Activated T-helper 17 cell treated with anti-CD3 and anti-CD28 coated beads, Interleukin-2, amount 50 U/mL, for 72 hours (primary cell): ENCODE data around the gene ORAI3. TPM values are rescaled to one million over a fixed set of nuclear protein-coding genes. Genes with fewer than 3 reads are reported as not detected.

Experiments used
- ATAC-seq: fragments of 150-1000 bp; cut with Tn5 transposase; replicated peaks from 2 replicates; pipeline ENCODE4 v1.10.0; 2021; ENCODE audit warnings: mild to moderate bottlenecking, moderate library complexity
- H3K27ac Mint-ChIP-seq: one replicate; pipeline ENCODE4 v1.8.0; 2022; ENCODE audit warnings: mixed read lengths
- H3K27me3 Mint-ChIP-seq: one replicate; pipeline ENCODE4 v1.8.0; 2022; ENCODE audit warnings: mixed read lengths
- H3K36me3 Mint-ChIP-seq: one replicate; pipeline ENCODE4 v1.8.0; 2022; ENCODE audit warnings: low read depth, mild to moderate bottlenecking, mixed read lengths
- H3K4me1 Mint-ChIP-seq: one replicate; pipeline ENCODE4 v1.8.0; 2022; ENCODE audit warnings: mixed read lengths
- H3K4me3 Mint-ChIP-seq: one replicate; pipeline ENCODE4 v1.8.0; 2022; ENCODE audit warnings: mild to moderate bottlenecking, mixed read lengths
- H3K9me3 Mint-ChIP-seq: one replicate; pipeline ENCODE4 v1.8.0; 2022; ENCODE audit warnings: mixed read lengths
- total RNA-seq, 2 donors: library from RNA; stranded (reverse); gene quantifications; one replicate each; pipeline ENCODE4 v1.2.3, GENCODE V29; 2022

The ORAI3 gene
- total RNA-seq = 10 to 100 TPM; 12.4 to 25.8 TPM

DNA sequence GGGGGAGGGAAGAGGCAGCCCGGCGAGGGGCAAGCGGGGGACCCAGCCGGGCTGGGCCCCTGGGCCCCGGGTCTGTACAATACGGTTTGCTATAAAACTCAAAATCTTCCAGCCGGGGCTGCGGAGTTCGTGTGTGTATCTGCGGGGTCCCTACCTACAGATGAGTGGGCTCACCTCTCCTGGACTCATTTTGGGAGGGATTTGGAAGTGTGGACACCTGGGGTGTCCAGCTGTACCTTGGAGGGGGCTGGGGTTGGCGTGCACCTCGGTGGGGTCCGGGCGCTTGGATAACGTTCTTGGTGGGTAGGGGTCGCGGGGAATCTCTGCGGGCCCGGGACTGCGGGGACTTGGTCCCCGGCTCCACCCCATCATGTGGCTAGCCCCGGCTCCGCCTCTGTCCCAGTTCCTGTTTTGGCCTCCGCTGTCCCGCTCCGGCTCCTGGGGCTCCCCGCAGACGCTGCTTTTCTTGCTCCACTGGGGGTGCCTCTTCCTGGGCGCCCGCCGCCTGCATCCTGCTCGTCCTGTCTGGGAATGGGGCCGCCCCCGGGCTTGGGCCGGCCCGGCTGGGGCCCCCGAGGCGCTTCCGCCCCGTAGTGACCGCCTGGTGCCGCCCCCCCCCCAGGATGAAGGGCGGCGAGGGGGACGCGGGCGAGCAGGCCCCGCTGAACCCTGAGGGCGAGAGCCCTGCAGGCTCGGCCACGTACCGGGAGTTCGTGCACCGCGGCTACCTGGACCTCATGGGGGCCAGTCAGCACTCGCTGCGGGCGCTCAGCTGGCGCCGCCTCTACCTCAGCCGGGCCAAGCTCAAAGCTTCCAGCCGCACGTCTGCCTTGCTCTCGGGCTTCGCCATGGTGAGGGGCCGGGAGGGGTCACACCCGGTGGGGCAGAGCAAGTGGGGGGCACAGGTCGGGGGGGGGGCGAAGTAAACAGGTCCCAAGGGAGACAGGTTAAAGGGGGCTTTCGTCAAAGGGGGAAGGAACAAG lies at the start of gene ORAI3:
Gene ORAI3, plus strand, starts transcription at position 402 of the 983 bp plus-strand sequence. Its CDS starts 222 bp downstream, at position 624.
- Mint-ChIP-seq H3K4me1 (peaks cover 5% of the 10 kb centered on the region), H3K27ac (peak within 1 kb of the TSS; percentile 92), H3K36me3 (peaks cover 31% of the 10 kb centered on the region), H3K9me3 (no peaks in the 10 kb centered on the region), H3K27me3 (no peaks in the 10 kb centered on the region), H3K4me3 (peak within 1 kb of the TSS; percentile 94)
- peak; percentile 65 for ATAC-seq

DNA sequence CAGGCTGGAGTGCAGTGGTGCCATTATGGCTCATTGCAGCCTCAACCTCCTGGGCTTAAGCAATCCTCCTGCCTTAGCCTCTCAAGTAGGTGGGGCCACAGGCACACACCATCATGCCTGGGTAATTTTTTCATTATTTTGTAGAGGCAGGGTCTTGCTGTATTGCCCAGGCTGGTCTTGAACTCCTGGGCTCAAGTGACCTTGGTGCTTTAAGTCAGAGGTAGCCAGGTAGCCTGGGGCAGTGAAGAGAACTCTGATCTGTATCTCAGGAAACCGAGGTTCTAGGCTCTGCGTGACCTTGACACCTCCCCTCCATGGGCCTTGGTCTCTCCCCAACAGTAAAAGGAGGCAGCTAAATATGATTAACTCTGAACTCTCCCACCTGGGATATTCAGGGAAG lies 49.1 kb upstream of the ORAI3 start:
- Mint-ChIP-seq H3K27me3 (no peaks in the 10 kb centered on the region), H3K36me3 (no peaks in the 10 kb centered on the region), H3K9me3 (peaks cover 4% of the 10 kb centered on the region), H3K4me1 (peaks cover 28% of the 10 kb centered on the region), H3K27ac (no peak overlapping the region), H3K4me3 (no peak overlapping the region)
- ATAC-seq = no peak

DNA sequence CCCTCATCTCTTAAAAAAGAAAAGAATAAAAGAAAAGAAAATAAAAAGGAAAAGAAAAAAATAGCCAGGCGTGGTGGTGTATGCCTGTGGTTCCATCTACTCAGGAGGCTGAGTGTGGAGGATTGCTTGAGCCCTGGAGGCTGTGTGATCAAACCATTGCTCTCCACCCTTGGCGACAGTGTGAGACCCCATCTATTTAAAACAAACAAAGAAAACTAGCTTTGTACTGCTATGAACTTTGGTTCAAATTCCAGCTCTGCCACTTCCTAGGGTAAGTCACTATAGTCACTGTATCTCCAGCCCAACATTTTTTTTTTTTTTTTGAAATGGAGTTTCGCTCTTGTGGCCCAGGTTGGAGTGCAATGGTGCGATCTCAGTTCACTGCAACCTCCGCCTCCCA lies 48.3 kb upstream of the ORAI3 start:
- H3K4me3 Mint-ChIP-seq = peak overlapping the region; percentile 55
- peaks cover 4% of the 10 kb centered on the region for H3K9me3 Mint-ChIP-seq
- no peak overlapping the region for H3K27ac Mint-ChIP-seq
- no peaks in the 10 kb centered on the region for H3K36me3 Mint-ChIP-seq
- ATAC-seq = no peak
- H3K4me1 Mint-ChIP-seq = peaks cover 25% of the 10 kb centered on the region
- no peaks in the 10 kb centered on the region for H3K27me3 Mint-ChIP-seq

DNA sequence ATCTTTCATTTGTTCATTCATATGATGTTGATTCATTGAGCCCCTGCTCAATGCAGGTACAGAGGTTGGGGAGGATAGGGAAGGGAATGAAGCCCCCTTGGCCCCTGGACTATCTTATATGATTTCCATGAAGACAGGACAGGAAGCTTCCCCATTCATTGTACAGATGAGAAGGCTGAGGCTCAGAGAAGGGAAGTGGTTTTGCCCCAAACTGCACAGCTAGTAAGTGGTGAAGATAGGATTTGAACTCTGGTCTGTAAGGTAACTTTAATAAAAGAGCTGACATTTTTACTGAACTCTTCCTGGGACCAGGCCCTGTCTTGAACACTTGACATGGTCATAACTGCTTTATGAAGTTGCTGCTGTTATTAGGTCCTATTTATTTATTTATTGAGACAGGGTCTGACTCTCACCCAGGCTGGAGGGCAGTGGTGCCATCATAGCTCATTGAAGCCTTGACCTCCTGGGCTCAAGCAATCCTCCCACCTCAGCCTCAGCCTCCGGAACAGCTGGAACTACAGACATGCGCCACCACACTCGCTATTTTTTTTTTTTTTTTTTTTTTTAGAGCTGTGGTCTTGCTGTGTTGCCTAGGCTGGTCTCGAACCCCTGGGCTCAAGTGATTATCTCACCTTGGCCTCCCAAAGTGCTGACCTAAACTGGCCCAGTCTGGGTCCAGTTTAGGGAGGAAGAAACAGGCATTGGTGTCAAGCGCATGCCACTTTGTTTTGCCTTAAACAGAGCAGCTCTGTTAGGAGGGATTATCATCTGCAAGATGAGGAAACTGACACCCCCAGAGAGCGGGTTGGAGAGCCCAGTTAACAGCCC lies 47.5 kb upstream of the ORAI3 start:
- peak overlapping the region; percentile 55 for H3K4me3 Mint-ChIP-seq
- peaks cover 4% of the 10 kb centered on the region for H3K9me3 Mint-ChIP-seq
- H3K27me3 Mint-ChIP-seq = no peaks in the 10 kb centered on the region
- H3K4me1 Mint-ChIP-seq = peaks cover 23% of the 10 kb centered on the region
- peak overlapping the region; percentile 16 for H3K27ac Mint-ChIP-seq
- ATAC-seq = no peak
- H3K36me3 Mint-ChIP-seq = no peaks in the 10 kb centered on the region

DNA sequence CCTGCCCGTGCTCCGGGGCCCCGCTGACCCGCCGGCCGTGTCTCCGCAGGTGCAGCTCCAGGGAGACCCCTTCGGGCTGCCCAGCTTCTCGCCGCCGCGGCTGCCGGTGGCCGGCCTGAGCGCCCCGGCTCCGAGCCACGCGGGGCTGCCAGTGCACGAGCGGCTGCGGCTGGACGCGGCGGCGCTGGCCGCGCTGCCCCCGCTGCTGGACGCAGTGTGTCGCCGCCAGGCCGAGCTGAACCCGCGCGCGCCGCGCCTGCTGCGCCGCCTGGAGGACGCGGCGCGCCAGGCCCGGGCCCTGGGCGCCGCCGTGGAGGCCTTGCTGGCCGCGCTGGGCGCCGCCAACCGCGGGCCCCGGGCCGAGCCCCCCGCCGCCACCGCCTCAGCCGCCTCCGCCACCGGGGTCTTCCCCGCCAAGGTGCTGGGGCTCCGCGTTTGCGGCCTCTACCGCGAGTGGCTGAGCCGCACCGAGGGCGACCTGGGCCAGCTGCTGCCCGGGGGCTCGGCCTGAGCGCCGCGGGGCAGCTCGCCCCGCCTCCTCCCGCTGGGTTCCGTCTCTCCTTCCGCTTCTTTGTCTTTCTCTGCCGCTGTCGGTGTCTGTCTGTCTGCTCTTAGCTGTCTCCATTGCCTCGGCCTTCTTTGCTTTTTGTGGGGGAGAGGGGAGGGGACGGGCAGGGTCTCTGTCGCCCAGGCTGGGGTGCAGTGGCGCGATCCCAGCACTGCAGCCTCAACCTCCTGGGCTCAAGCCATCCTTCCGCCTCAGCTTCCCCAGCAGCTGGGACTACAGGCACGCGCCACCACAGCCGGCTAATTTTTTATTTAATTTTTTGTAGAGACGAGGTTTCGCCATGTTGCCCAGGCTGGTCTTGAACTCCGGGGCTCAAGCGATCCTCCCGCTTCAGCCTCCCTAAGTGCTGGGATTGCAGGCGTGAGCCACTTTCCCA lies 46.6 kb upstream of the ORAI3 start:
- H3K4me1 Mint-ChIP-seq = peaks cover 20% of the 10 kb centered on the region
- peaks cover 4% of the 10 kb centered on the region for H3K9me3 Mint-ChIP-seq
- H3K36me3 Mint-ChIP-seq = no peaks in the 10 kb centered on the region
- H3K27me3 Mint-ChIP-seq = no peaks in the 10 kb centered on the region
- H3K4me3 Mint-ChIP-seq = peak overlapping the region; percentile 84
- peak overlapping the region; percentile 90 for H3K27ac Mint-ChIP-seq
- ATAC-seq = peak; percentile 95

DNA sequence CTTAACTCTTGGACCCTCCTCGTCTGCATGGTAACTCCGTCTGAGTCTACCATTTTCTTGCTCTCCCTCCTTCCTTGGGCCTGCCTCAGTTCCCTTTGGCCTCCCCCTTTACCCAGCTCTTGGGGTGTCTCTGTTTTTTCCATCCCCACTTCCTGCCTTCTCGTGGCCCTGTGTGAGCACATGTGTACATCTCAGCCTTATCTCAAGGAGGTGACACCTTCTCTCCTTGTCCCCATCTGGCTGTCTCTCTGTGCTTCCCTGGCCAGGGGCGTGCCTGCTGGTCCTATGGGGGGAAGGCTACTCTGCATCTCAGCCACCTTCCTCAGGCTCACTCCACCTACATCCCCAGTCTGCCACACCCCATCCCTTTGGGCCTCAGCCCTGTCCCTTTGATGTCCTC lies 45.9 kb upstream of the ORAI3 start:
- H3K9me3 Mint-ChIP-seq = peaks cover 4% of the 10 kb centered on the region
- no peak for ATAC-seq
- peak overlapping the region; percentile 90 for H3K27ac Mint-ChIP-seq
- no peaks in the 10 kb centered on the region for H3K27me3 Mint-ChIP-seq
- H3K36me3 Mint-ChIP-seq = no peaks in the 10 kb centered on the region
- H3K4me1 Mint-ChIP-seq = peaks cover 18% of the 10 kb centered on the region
- H3K4me3 Mint-ChIP-seq = peak overlapping the region; percentile 84

DNA sequence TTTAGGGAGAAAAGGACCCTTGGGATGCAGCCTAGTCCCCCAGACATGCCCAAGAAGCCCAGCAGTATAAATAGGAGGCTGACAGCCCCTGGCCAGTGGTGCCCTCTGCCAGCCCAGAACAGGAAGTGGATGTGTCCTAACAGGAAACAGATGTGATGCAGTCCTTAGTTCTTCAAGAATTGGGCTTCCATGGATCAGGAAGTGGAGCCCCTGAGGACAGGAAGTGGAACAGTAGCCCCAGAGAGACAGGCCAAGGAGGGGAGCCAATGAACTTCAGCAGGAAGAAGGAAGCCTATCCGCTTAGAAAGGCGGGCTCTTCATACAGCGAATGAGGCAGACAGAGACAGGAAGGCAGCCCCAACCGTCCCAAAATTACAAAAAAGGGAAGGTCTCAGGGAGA lies 45.3 kb upstream of the ORAI3 start:
- Mint-ChIP-seq H3K4me3 (peak overlapping the region; percentile 84), H3K36me3 (no peaks in the 10 kb centered on the region), H3K4me1 (peaks cover 18% of the 10 kb centered on the region), H3K27ac (peak overlapping the region; percentile 90), H3K9me3 (peaks cover 4% of the 10 kb centered on the region), H3K27me3 (no peaks in the 10 kb centered on the region)
- ATAC-seq = no peak

DNA sequence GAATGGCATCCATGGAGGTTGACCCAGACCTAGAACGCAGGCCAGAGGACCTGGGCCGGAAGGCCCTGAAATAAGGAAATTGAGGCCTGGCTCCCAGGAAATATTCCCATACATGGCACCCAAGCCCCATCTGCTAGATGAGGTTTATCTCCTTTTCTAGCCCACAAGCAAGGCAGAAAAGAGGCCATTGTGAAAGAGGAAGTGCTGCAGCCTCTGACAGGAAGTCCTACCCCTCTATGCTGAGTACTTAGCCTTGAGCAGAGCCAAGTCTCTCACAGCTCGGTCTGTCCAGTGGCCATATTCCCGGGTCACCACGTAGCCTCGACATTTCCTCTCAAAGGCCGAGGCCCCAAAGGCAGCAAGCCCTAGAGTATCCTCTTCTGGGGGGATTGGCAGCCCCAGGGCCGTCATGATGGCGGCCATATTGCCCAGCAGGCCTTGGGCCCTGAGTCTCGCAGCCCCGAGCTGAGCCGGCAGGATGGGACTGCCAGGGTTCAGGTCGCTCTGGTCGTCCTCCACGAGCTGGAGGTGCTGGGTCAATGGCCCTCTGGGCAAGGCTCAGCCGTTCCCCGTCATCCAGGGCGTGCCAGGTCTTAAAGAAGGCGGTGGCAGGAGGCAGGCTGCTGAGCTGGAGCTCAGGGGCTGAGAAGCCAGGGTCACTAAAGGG lies 44.6 kb upstream of the ORAI3 start:
- no peak for ATAC-seq
- H3K4me1 Mint-ChIP-seq = peaks cover 18% of the 10 kb centered on the region
- no peaks in the 10 kb centered on the region for H3K36me3 Mint-ChIP-seq
- H3K27ac Mint-ChIP-seq = peak overlapping the region; percentile 90
- H3K4me3 Mint-ChIP-seq = peak overlapping the region; percentile 84
- no peaks in the 10 kb centered on the region for H3K27me3 Mint-ChIP-seq
- peaks cover 4% of the 10 kb centered on the region for H3K9me3 Mint-ChIP-seq

DNA sequence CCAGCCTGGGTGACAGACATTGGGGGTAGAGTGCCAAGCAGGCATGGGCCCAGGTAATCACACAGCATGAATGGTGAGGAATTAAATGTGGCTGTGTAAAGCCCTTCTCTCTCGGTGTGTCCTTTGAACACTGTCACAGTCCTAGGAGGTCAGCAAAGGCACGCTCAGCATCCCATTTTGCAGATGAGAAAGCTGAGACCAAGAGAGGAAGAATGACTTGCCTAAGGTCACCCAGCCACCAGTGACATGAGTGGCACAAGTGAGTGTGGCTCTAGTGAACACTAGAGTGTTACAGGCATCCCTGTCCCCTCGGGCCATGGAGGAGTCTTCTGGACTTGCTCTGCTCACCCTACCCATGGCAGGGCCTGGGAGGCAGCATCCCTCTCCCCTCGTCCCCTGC lies 41.8 kb upstream of the ORAI3 start:
- H3K4me3 Mint-ChIP-seq = no peak overlapping the region

DNA sequence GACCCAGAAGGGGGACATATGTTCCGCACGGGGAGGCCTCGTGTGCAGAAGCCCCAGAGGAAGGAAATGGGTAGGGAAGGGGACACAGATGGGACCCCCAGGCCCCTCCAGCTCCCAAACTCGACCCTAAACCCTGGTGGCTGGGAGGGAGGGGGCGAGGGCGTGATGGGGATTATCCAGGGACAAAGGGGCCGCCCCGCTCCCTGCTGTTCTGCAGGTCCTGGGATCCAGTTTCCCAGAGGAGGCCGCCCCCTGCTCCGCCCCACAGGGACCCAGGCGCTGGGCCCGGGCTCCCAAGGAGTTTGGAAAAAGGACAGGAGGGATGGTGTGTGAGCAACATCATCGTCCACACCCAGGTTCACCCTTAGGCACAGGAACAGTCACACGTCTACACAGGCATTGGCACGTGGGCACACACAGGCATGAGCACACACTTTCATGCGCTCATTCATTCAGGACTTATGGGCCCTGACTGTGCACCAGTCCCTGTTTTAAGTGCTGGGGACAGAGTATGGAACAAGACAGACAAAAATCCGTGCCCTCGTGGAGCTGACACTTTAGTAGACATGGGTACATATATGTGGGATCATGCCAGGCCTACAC lies 38.3 kb upstream of the ORAI3 start:
- no peaks in the 10 kb centered on the region for H3K4me1 Mint-ChIP-seq
- no peaks in the 10 kb centered on the region for H3K27me3 Mint-ChIP-seq
- H3K27ac Mint-ChIP-seq = no peak overlapping the region
- ATAC-seq = no peak
- H3K9me3 Mint-ChIP-seq = no peaks in the 10 kb centered on the region
- no peaks in the 10 kb centered on the region for H3K36me3 Mint-ChIP-seq
- H3K4me3 Mint-ChIP-seq = no peak overlapping the region

More for the DNA sequence above, 41.8 kb upstream of the ORAI3 start:
- no peaks in the 10 kb centered on the region for H3K36me3 Mint-ChIP-seq
- H3K9me3 Mint-ChIP-seq = peaks cover 4% of the 10 kb centered on the region
- peaks cover 13% of the 10 kb centered on the region for H3K4me1 Mint-ChIP-seq
- H3K27me3 Mint-ChIP-seq = no peaks in the 10 kb centered on the region
- H3K27ac Mint-ChIP-seq = no peak overlapping the region
- ATAC-seq = no peak

DNA sequence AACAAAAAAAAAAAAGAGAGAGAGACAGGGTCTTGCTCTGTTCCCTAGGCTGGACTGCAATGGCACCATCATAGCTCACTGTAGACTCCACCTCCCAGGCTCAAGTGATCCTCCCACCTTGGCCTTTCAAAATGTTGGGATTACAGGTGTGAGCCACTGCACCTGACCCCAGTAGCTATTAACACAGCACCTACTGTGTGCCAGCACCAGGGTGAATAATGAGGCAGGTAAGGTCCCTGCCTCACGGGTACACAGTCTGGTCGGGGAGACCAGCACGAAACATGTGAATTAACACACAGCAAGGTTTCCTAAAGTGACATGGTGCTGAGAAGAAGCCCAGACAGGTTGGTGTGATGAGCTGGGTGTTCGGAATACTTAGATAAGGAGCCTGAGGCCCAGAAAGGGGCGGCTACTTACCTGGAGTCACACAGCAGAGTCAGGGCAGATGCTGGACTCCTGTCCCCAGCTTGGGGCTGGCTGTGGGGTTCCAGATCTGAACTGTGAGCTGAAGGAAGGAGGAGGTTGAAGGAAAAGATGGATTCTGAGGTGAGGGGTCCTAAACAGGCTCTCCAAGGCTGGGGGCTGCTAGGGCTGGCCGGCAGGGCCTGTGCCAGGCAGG lies 36.0 kb upstream of the ORAI3 start:
- Mint-ChIP-seq H3K4me3 (no peak overlapping the region), H3K27ac (peak overlapping the region; percentile 63), H3K36me3 (no peaks in the 10 kb centered on the region), H3K27me3 (no peaks in the 10 kb centered on the region), H3K4me1 (no peaks in the 10 kb centered on the region), H3K9me3 (no peaks in the 10 kb centered on the region)
- no peak for ATAC-seq

DNA sequence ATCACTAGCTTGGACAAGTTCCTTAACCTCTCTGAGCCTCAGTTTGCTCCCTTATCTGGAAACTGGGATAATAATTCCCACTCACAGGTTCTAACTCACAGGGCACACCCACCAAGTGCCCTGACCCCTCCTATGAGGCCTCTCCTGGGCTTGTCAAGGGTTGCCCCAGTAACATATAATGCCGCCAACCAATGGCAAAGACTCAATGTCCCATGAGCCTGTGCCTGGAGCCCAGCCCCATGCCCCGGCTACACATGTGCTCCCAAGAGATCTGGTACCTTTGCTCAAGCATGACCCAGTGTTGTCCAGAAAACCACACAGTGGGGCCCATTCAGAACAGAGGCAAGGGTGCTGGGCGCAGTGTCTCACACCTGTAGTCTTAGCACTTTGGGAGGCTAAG lies 34.0 kb upstream of the ORAI3 start:
- Mint-ChIP-seq H3K4me1 (no peaks in the 10 kb centered on the region), H3K27ac (no peak overlapping the region), H3K27me3 (no peaks in the 10 kb centered on the region), H3K36me3 (no peaks in the 10 kb centered on the region), H3K4me3 (no peak overlapping the region), H3K9me3 (no peaks in the 10 kb centered on the region)
- no peak for ATAC-seq

DNA sequence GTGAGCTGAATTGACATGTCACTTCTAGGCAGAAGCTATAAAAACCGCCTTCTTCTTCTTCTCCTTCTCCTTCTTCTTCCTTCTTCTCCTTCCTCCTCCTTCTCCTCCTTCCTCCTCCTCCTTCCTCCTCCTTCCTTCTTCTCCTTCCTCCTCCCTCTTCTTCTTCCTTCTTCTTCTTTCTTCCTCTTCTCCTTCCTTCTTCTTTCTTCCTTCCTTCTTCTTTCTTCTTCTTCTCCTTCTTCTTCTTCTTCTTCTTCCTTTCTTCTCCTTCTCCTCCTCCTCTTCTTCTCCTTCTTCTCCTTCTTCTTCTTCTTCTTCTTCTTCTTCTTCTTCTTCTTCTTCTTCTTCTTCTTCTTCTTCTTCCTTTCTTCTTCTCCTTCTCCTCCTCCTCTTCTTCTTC lies 30.3 kb upstream of the ORAI3 start:
- Mint-ChIP-seq H3K4me1 (no peaks in the 10 kb centered on the region), H3K4me3 (no peak overlapping the region), H3K27me3 (no peaks in the 10 kb centered on the region), H3K9me3 (no peaks in the 10 kb centered on the region), H3K27ac (no peak overlapping the region), H3K36me3 (peaks cover 4% of the 10 kb centered on the region)
- no peak for ATAC-seq
